Measurements from ENCODE around the gene BICD2.

GRCh38 chr9:92754091-92754745, 10.4 kb downstream of the BICD2 start:
- TF ChIP-seq POLR2AphosphoS2 (IDR thresholded peaks at IDR 0.05; ENCODE audit: low read depth, low read length), result no peak
- no peak for TF ChIP-seq CEBPB (IDR thresholded peaks at IDR 0.05; ENCODE audit: borderline replicate concordance in 1 of 2, low read depth in 2 of 2, low read length in 2 of 2)
- TF ChIP-seq BHLHE40 (IDR thresholded peaks at IDR 0.05; ENCODE audit: borderline replicate concordance in 1 of 2, low read depth in 2 of 2, low read length in 1 of 2), result no peak
- no peak for TF ChIP-seq E2F8 (IDR thresholded peaks at IDR 0.05; ENCODE audit: low read depth, partially characterized antibody)
